Ishikawa (cell line): ENCODE results near the gene ITSN2.

Experiments
- CEBPB ChIP-seq: IDR thresholded peaks from 2 replicates; pipeline ENCODE4 v1.6.1; 2012
- CREB1 ChIP-seq: IDR thresholded peaks from 2 replicates; pipeline ENCODE4 v1.6.1; 2012; ENCODE audit warnings: low read depth
- EGR1 ChIP-seq: IDR thresholded peaks from 2 replicates; pipeline ENCODE4 v1.6.1; 2012
- EP300 ChIP-seq: IDR thresholded peaks from 2 replicates; pipeline ENCODE4 v1.6.1; 2012; ENCODE audit warnings: borderline replicate concordance
- FOXM1 ChIP-seq: IDR thresholded peaks from 2 replicates; pipeline ENCODE4 v1.6.1; 2012; ENCODE audit warnings: low read depth, borderline replicate concordance
- NFIC ChIP-seq: IDR thresholded peaks from 2 replicates; pipeline ENCODE4 v1.6.1; 2012
- RAD21 ChIP-seq: IDR thresholded peaks from 2 replicates; pipeline ENCODE4 v1.6.1; 2012; ENCODE audit warnings: low read depth
- TAF1 ChIP-seq: IDR thresholded peaks from 2 replicates; pipeline ENCODE4 v1.6.1; 2012; ENCODE audit warnings: low read depth, mild to moderate bottlenecking
- TCF12 ChIP-seq: IDR thresholded peaks from 2 replicates; pipeline ENCODE4 v1.6.1; 2012; ENCODE audit warnings: low read depth
- TEAD4 ChIP-seq: IDR thresholded peaks from 2 replicates; pipeline ENCODE4 v1.6.1; 2012
- YY1 ChIP-seq: IDR thresholded peaks from 2 replicates; pipeline ENCODE4 v1.6.1; 2012; ENCODE audit warnings: low read depth
- ZBTB7A ChIP-seq: IDR thresholded peaks from 2 replicates; pipeline ENCODE4 v1.6.1; 2012; ENCODE audit warnings: low read depth
- TF ChIP-seq, protein P1 (sequence below): IDR thresholded peaks from 2 replicates; pipeline ENCODE4 v1.6.1; 2012
- TF ChIP-seq, protein P2 (sequence below): IDR thresholded peaks from 2 replicates; pipeline ENCODE4 v1.6.1; 2012
- TF ChIP-seq, protein P3 (sequence below): IDR thresholded peaks from 2 replicates; pipeline ENCODE4 v1.6.1; 2012; ENCODE audit warnings: low read depth, mild to moderate bottlenecking

Gene ITSN2

DNA sequence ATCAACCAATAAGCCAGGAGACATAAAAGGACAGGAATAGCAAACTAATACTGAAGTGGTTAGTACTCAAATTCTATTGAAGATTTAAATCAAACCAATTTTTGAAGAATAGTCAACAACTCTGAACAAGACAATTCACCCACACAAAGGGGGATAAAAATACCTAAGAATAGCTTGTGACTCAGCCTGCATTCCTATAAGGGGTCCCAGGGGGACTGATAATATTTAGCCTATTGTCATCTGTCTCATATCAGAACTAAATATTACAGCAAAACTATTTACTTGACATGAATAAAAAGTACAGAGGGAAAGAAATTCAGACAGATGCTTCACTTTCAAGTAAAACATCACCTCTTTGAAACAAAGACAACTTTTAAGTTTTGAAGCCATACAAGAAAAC is 7.7 kb downstream of the ITSN2 start:
- no peak for TF ChIP-seq TCF12
- no peak for TF ChIP-seq ZBTB7A
- TF ChIP-seq YY1 = no peak

DNA sequence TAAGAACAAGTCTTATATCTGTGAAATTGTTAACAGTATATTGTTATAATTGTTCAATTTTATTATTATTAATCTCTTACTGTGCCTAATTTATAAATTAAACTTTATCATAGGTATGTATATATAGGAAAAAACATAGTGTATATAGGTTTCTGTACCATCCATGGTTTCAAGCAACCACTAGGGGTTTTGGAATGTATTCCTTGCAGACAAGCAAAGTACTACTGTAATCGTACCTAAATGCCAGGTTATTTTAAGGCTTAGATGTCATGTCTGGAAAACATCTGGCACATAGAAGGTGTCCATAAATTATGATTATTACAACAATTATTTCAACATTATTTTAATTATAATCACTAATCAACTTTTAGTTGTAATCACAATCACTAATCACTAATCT is 8.4 kb downstream of the ITSN2 start:
- TF ChIP-seq EGR1 = no peak
- TF ChIP-seq TEAD4 = no peak
- TF ChIP-seq YY1 = no peak
- TF ChIP-seq RAD21 = no peak
- no peak for TF ChIP-seq NFIC
- TF ChIP-seq, protein P1, sequence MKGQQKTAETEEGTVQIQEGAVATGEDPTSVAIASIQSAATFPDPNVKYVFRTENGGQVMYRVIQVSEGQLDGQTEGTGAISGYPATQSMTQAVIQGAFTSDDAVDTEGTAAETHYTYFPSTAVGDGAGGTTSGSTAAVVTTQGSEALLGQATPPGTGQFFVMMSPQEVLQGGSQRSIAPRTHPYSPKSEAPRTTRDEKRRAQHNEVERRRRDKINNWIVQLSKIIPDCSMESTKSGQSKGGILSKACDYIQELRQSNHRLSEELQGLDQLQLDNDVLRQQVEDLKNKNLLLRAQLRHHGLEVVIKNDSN = no peak
- TF ChIP-seq, protein P2, sequence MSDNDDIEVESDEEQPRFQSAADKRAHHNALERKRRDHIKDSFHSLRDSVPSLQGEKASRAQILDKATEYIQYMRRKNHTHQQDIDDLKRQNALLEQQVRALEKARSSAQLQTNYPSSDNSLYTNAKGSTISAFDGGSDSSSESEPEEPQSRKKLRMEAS = no peak
- TF ChIP-seq EP300 = no peak
- TF ChIP-seq FOXM1 = no peak
- TF ChIP-seq TAF1 = no peak
- no peak for TF ChIP-seq CEBPB
- TF ChIP-seq CREB1 = no peak
- no peak for TF ChIP-seq ZBTB7A
- TF ChIP-seq TCF12 = no peak
- TF ChIP-seq, protein P3, sequence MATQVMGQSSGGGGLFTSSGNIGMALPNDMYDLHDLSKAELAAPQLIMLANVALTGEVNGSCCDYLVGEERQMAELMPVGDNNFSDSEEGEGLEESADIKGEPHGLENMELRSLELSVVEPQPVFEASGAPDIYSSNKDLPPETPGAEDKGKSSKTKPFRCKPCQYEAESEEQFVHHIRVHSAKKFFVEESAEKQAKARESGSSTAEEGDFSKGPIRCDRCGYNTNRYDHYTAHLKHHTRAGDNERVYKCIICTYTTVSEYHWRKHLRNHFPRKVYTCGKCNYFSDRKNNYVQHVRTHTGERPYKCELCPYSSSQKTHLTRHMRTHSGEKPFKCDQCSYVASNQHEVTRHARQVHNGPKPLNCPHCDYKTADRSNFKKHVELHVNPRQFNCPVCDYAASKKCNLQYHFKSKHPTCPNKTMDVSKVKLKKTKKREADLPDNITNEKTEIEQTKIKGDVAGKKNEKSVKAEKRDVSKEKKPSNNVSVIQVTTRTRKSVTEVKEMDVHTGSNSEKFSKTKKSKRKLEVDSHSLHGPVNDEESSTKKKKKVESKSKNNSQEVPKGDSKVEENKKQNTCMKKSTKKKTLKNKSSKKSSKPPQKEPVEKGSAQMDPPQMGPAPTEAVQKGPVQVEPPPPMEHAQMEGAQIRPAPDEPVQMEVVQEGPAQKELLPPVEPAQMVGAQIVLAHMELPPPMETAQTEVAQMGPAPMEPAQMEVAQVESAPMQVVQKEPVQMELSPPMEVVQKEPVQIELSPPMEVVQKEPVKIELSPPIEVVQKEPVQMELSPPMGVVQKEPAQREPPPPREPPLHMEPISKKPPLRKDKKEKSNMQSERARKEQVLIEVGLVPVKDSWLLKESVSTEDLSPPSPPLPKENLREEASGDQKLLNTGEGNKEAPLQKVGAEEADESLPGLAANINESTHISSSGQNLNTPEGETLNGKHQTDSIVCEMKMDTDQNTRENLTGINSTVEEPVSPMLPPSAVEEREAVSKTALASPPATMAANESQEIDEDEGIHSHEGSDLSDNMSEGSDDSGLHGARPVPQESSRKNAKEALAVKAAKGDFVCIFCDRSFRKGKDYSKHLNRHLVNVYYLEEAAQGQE = no peak

DNA sequence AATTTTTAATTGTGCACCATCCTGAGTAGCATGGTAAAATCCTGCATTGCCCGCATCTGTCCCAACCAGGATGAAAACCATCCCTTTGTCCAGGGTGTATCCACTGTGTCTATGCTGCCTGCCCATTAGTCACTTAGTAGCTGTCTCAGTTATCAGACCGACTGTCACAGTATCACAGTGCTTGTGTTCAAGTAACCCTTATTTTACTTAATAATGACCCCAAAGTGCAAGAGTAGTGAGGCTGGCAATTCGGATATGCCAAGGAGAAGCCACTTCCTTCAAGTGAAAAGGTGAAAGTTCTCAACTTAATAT is 8.8 kb downstream of the ITSN2 start:
- no peak for TF ChIP-seq EP300

DNA sequence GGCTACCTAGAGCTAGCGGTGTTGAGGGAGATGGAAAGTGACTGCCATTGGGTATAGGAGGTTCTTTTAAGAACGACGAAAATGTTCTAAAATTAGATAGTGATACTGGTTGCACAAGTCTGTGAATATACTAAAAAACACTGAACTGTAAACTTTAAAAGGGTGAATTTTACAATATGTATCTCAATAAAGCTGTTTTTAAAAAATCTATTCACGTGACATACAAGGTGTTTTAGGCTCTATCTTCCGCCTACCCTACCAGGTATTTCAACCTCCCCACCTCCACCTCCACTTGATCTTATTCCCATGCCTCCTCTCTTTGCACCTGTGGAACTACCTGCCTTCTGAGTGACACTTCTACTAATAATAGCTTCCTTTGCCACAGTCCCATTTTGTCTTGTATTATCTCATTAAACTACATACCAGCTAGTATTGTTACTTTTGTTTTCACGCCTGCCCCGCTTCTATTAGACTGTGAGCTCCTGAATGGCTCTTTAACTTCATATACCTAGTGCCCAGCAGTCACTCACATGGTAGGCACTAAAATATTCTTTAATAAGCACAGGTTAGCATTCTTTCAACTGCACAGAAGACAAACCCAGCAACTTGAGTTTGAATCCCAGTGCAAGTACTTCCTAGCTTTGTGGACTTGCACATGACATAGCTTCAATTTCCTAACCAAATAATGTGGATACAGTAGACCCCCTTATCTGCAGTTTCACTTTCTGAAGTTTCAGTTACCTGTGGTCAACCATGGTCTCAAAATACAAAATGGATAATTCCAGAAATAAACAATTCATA is 9.3 kb downstream of the ITSN2 start:
- TF ChIP-seq RAD21 = no peak
- TF ChIP-seq CEBPB = no peak
- TF ChIP-seq TEAD4 = no peak
- no peak for TF ChIP-seq ZBTB7A
- TF ChIP-seq NFIC = no peak
- no peak for TF ChIP-seq FOXM1
- no peak for TF ChIP-seq TAF1
- TF ChIP-seq, protein P1 = no peak
- no peak for TF ChIP-seq EGR1
- TF ChIP-seq CREB1 = no peak
- TF ChIP-seq, protein P3 = no peak
- TF ChIP-seq EP300 = no peak
- TF ChIP-seq TCF12 = no peak
- TF ChIP-seq YY1 = no peak
- TF ChIP-seq, protein P2 = no peak

DNA sequence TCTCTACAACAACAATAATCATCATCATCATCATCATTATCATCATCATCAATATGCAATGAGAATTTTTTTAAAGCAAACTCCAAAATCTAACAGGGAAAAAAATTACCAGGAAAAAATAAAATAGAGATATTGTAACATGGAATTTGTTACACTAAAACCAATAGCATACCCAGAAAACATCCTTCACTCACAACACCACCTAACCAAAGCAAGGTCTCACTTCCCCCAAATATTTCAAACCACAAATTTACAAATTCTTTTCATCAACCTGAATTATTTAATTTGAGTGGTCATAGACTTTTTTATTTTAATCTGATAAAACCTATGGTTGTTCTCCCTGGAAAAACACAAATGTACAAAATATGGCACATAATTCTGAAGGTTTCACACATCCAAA is 11.2 kb downstream of the ITSN2 start:
- no peak for TF ChIP-seq TEAD4
- no peak for TF ChIP-seq TAF1
- no peak for TF ChIP-seq FOXM1
- TF ChIP-seq, protein P1 = no peak
- no peak for TF ChIP-seq NFIC
- no peak for TF ChIP-seq RAD21
- no peak for TF ChIP-seq CREB1
- no peak for TF ChIP-seq EGR1
- TF ChIP-seq EP300 = no peak
- TF ChIP-seq YY1 = no peak
- TF ChIP-seq TCF12 = no peak
- no peak for TF ChIP-seq ZBTB7A
- TF ChIP-seq, protein P3 = no peak
